CD14-positive monocyte (primary cell): Measurements from ENCODE around the gene EXT2. TPM values are rescaled to one million over a fixed set of nuclear protein-coding genes. Genes with fewer than 3 reads are reported as not detected.

Experiments used
- DNase-seq, 3 donors: peaks; one replicate each; pipeline ENCODE4 v3.0.0-alpha.2; 2011 to 2022
- H2AFZ ChIP-seq: 2 replicates; pipeline ENCODE4 v1.6.0; 2012; ENCODE audit warnings: mild to moderate bottlenecking, low read depth, low read length, inconsistent platforms; ENCODE audit not compliant: insufficient read depth, poor library complexity, severe bottlenecking
- H3K27ac ChIP-seq, 2 donors: 1 replicate in 1 of 2; 2 replicates in 1 of 2; pipeline ENCODE4 v1.5.1; 2012 to 2013; ENCODE audit warnings: low read length in 2 of 2, control low read depth in 1 of 2, inconsistent platforms in 1 of 2, low read depth in 1 of 2, mild to moderate bottlenecking in 1 of 2
- H3K27me3 ChIP-seq, 2 donors: one replicate each; pipeline versions ENCODE4 v1.6.0 to v1.6.1; 2011 to 2013; ENCODE audit warnings: low read length in 2 of 2; ENCODE audit not compliant: control insufficient read depth in 2 of 2, insufficient read depth in 2 of 2
- H3K36me3 ChIP-seq, 2 donors: replicated peaks in 1 of 2; 1 replicate in 1 of 2; 2 replicates in 1 of 2; pipeline versions ENCODE4 v1.5.1 to v1.6.1; 2012 to 2013; ENCODE audit warnings: low read length in 2 of 2, control low read depth in 1 of 2, inconsistent platforms in 1 of 2, mild to moderate bottlenecking in 1 of 2; ENCODE audit not compliant: insufficient read depth in 2 of 2, control insufficient read depth in 1 of 2
- H3K4me1 ChIP-seq, 2 donors: 1 replicate in 1 of 2; 2 replicates in 1 of 2; pipeline versions ENCODE4 v1.5.1 to v1.6.1; 2012 to 2013; ENCODE audit warnings: low read length in 2 of 2, control low read depth in 1 of 2, inconsistent platforms in 1 of 2, mild to moderate bottlenecking in 1 of 2, moderate library complexity in 1 of 2; ENCODE audit not compliant: insufficient read depth in 2 of 2, control insufficient read depth in 1 of 2
- H3K4me2 ChIP-seq: replicated peaks from 2 replicates; pipeline ENCODE3; 2012; ENCODE audit warnings: low read length, moderate library complexity, mild to moderate bottlenecking; ENCODE audit not compliant: poor library complexity, severe bottlenecking; ENCODE audit errors: extremely low read depth
- H3K4me3 ChIP-seq, 3 experiments: fragments of 200-600 bp in 1 of 3; sonication (generic) in 1 of 3; replicated peaks in 1 of 3; 1 replicate in 2 of 3; 2 replicates in 1 of 3; pipeline ENCODE4 v1.5.1; 2011 to 2013; ENCODE audit warnings: low read length in 3 of 3, mild to moderate bottlenecking in 3 of 3, control low read depth in 2 of 3, low read depth in 2 of 3, inconsistent platforms in 1 of 3, moderate library complexity in 1 of 3
- H3K79me2 ChIP-seq: 2 replicates; pipeline ENCODE4 v1.6.0; 2012; ENCODE audit warnings: mild to moderate bottlenecking, control low read depth, inconsistent platforms, low read length, moderate library complexity; ENCODE audit not compliant: insufficient read depth
- H3K9ac ChIP-seq: 2 replicates; pipeline ENCODE4 v1.6.0; 2017; ENCODE audit warnings: low read length, mild to moderate bottlenecking; ENCODE audit not compliant: insufficient read depth, poor library complexity, severe bottlenecking
- H3K9me3 ChIP-seq, 2 donors: replicated peaks in 1 of 2; 1 replicate in 1 of 2; 2 replicates in 1 of 2; pipeline versions ENCODE4 v1.5.1 to v1.6.1; 2012 to 2013; ENCODE audit warnings: low read length in 2 of 2, control low read depth in 1 of 2; ENCODE audit not compliant: control insufficient read depth in 1 of 2, insufficient read depth in 1 of 2
- H4K20me1 ChIP-seq: 2 replicates; pipeline ENCODE4 v1.6.0; 2012; ENCODE audit warnings: mild to moderate bottlenecking, low read length, control low read depth, moderate library complexity; ENCODE audit not compliant: insufficient read depth
- H3K27ac Mint-ChIP-seq, 7 donors: one replicate each; pipeline ENCODE4 v1.8.0; 2020; ENCODE audit warnings: mild to moderate bottlenecking in 7 of 7, mixed read lengths in 7 of 7, moderate library complexity in 6 of 7, inconsistent platforms in 2 of 7
- H3K27me3 Mint-ChIP-seq, 3 donors: one replicate each; pipeline ENCODE4 v1.8.0; 2021 to 2022; ENCODE audit warnings: low read depth in 3 of 3, mild to moderate bottlenecking in 3 of 3, mixed read lengths in 3 of 3, moderate library complexity in 3 of 3, inconsistent platforms in 1 of 3
- H3K36me3 Mint-ChIP-seq, 2 donors: one replicate each; pipeline ENCODE4 v1.8.0; 2020; ENCODE audit warnings: mixed read lengths in 2 of 2, inconsistent platforms in 1 of 2, mild to moderate bottlenecking in 1 of 2
- H3K4me1 Mint-ChIP-seq: one replicate; pipeline ENCODE4 v1.8.0; 2020; ENCODE audit warnings: mild to moderate bottlenecking, mixed read lengths
- H3K4me3 Mint-ChIP-seq, 2 donors: one replicate each; pipeline ENCODE4 v1.8.0; 2020; ENCODE audit warnings: mild to moderate bottlenecking in 2 of 2, mixed read lengths in 2 of 2, moderate library complexity in 1 of 2
- H3K9me3 Mint-ChIP-seq, 7 donors: one replicate each; pipeline ENCODE4 v1.8.0; 2020 to 2022; ENCODE audit warnings: mixed read lengths in 7 of 7, mild to moderate bottlenecking in 6 of 7, moderate library complexity in 6 of 7, inconsistent platforms in 2 of 7
- CTCF ChIP-seq: fragments of 200-600 bp; IDR thresholded peaks from one replicate; pipeline ENCODE4 v1.8.0; 2022; ENCODE audit warnings: antibody characterized with exemption, mild to moderate bottlenecking
- WGBS: methylation state at CpG from one replicate; pipeline ENCODE4 v1.1.5; 2013; ENCODE audit warnings: missing lambda C conversion rate; ENCODE audit not compliant: insufficient coverage; 5-methylcytosine and 5-hydroxymethylcytosine counted together
- intact Hi-C, 2 donors: fragments of 100-400 bp; cut with micrococcal nuclease; formaldehyde crosslinking; loops; one replicate each; pipeline versions ENCODE4 v1.15.0 to v1.15.1; 2023
- polyA plus RNA-seq, 3 donors: library from polyadenylated mRNA; depleted of rRNA in 1 of 3; unstranded in 2 of 3; stranded (reverse) in 1 of 3; fragments of 300-500 nt in 2 of 3; fragments of >200 nt in 1 of 3; fragmentation: Illumina TruSeq in 2 of 3; gene quantifications; 1 replicate in 2 of 3; 2 replicates in 1 of 3; pipeline ENCODE4 v1.2.3, GENCODE V29; 2012 to 2021

EXT2 gene
- polyA plus RNA-seq, 3 donors: 17.2 to 41.1 (median 34.2) TPM

GRCh38 chr11:44235765-44236201 lies 140.3 kb downstream of the EXT2 start:
- Histone ChIP-seq H4K20me1 (no peaks in the 10 kb centered on the region), H3K4me3 (no peak overlapping the region), H3K4me1 (no peaks in the 10 kb centered on the region), H3K27ac (no peak overlapping the region), H3K27me3 (no peaks in the 10 kb centered on the region), H3K4me2 (no peak overlapping the region), H3K9ac (no peak overlapping the region), H3K9me3 (no peaks in the 10 kb centered on the region), H2AFZ (no peak overlapping the region), H3K36me3 (peaks cover 13 to 22% of the 10 kb centered on the region in 2 donors), H3K79me2 (no peaks in the 10 kb centered on the region)
- no peak for TF ChIP-seq CTCF
- Mint-ChIP-seq H3K4me1 (no peaks in the 10 kb centered on the region), H3K27ac (no peak overlapping the region), H3K36me3 (peaks cover 31 to 34% of the 10 kb centered on the region in 2 donors), H3K4me3 (no peak overlapping the region), H3K9me3 (peaks cover 0 to 1% (median 0%) of the 10 kb centered on the region in 7 donors), H3K27me3 (no peaks in the 10 kb centered on the region)
- 96% methylated on average over 4 of the region's 8 CpGs for WGBS
- intact Hi-C loops: no loop called here
- no peak for DNase-seq

GRCh38 chr11:44236296-44236695 lies 140.8 kb downstream of the EXT2 start:
- no peak for DNase-seq
- no peaks in the 10 kb centered on the region for H3K79me2 ChIP-seq
- Mint-ChIP-seq H3K4me3 (no peak overlapping the region), H3K27ac (no peak overlapping the region), H3K9me3 (no peaks in the 10 kb centered on the region), H3K36me3 (peaks cover 31 to 34% of the 10 kb centered on the region in 2 donors), H3K27me3 (no peaks in the 10 kb centered on the region), H3K4me1 (no peaks in the 10 kb centered on the region)
- no peak overlapping the region for H3K9ac ChIP-seq
- no peak overlapping the region for H2AFZ ChIP-seq
- H3K9me3 ChIP-seq: no peaks in the 10 kb centered on the region
- no peak for TF ChIP-seq CTCF
- H3K4me1 ChIP-seq: no peaks in the 10 kb centered on the region
- H3K27me3 ChIP-seq: no peaks in the 10 kb centered on the region
- peaks cover 13 to 22% of the 10 kb centered on the region in 2 donors for H3K36me3 ChIP-seq
- H3K27ac ChIP-seq: no peak overlapping the region
- no peaks in the 10 kb centered on the region for H4K20me1 ChIP-seq
- intact Hi-C loops: no loop called here
- WGBS: no CpG with 5 or more reads among the region's 2 CpGs
- H3K4me2 ChIP-seq: no peak overlapping the region
- no peak overlapping the region for H3K4me3 ChIP-seq
